ENCODE results near the gene CDC25C.
"Not testable (repeated sequence)": the region's sequence is repeated elsewhere in the genome, so short reads cannot be mapped to it uniquely, and the experiment has no call there.

Gene CDC25C

DNA sequence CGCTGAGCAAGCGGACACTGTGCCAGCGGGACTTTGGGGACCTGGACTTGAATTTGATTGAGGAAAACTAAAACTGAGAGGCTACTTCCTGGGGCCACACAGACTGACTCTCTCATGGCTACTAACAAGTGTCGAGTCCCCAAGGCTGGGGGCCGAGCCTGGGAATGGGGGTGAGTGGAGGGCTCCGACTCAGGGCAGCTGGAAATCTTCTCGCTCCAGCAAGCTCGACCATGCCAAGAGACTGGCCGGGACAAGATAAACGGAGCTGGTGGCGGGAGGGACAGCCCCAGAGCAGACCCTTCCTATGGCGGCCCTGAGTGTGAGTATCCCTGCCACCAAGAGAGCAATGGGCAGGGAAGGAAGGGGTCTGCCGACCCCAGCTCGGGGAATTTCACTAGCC is 15.3 kb upstream of the CDC25C start:
- DNase-seq (ENCODE audit: low read depth), result no peak

DNA sequence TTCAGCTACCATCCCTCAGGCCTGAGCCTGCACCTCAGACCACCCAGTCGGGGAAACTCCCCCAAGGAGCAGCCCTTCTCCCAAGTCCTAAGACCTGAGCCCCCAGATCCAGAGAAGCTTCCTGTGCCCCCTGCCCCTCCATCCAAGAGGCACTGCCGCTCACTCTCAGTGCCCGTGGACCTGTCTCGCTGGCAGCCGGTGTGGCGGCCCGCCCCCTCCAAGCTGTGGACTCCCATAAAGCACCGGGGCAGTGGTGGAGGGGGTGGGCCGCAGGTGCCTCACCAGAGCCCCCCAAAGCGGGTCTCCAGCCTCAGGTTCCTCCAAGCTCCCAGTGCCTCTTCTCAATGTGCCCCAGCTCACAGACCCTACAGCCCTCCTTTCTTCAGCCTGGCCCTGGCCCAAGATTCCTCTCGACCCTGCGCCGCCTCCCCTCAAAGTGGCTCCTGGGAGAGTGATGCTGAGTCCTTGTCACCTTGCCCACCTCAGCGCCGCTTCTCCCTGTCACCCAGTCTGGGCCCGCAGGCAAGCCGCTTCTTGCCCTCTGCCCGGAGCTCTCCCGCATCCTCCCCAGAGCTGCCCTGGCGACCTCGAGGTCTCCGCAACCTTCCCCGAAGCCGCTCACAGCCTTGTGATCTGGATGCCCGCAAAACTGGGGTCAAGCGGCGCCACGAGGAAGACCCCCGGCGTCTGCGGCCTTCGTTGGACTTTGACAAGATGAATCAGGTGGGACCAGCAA is 13.5 kb upstream of the CDC25C start:
- DNase-seq (ENCODE audit: low read depth), result no peak

DNA sequence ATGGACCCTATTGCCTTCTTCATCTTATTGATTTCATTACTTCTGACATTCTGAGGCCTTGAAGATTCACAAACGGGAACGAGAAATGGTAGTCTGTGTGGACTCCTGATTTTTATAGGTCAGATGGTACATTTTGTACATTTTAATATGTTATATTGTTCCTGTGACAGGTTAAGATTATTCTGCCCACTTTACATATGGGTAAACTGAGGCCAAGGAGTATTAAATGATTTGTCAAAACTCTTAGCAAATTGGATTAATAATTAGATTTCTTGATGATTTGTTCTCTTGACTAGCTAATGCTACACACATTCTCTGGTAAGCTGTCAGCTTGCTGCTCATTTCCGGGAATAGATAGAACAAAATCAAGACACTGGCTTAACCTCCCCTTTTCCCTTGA is 8.4 kb upstream of the CDC25C start:
- DNase-seq (ENCODE audit: low read depth), result no peak

DNA sequence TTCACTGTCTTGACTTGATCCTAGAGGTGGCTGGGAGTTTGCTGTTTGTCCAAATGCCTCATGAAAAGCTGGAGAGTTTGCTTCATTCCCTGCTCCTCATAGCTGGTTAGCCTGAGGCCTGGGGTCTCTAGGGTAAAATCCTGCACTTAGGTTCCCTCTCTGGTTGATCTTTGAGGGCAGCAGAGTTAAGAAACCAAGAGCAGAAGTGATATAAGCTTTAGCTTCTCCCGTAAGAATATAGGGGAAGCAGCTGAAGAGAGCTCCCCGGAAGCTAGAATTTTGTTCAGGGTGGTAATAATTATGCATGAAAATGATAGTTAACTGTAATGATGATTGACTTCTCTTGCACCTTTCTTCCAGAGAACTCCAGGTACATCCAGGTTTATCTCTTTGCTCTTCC is 7.9 kb upstream of the CDC25C start:
- no peak for DNase-seq (ENCODE audit: low read depth)

DNA sequence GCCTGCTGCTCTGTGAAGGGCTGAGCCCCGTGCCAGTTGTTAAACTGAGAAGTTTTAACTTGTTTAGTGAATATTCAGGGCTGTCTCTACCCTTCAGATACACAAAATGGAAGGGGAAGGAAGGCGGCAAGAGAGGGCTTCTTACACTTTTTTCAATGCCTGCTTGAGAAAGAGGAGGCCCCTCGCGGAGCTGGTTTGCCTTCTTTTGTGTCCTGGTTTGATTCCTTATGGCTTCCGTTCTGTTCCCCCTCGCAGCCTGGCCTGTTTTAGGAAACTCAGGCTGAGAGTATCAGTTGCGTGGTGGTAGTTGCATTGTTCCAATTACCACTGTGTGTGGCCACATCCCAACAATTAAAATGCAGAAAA is 7.5 kb upstream of the CDC25C start:
- no peak for DNase-seq (ENCODE audit: low read depth)

DNA sequence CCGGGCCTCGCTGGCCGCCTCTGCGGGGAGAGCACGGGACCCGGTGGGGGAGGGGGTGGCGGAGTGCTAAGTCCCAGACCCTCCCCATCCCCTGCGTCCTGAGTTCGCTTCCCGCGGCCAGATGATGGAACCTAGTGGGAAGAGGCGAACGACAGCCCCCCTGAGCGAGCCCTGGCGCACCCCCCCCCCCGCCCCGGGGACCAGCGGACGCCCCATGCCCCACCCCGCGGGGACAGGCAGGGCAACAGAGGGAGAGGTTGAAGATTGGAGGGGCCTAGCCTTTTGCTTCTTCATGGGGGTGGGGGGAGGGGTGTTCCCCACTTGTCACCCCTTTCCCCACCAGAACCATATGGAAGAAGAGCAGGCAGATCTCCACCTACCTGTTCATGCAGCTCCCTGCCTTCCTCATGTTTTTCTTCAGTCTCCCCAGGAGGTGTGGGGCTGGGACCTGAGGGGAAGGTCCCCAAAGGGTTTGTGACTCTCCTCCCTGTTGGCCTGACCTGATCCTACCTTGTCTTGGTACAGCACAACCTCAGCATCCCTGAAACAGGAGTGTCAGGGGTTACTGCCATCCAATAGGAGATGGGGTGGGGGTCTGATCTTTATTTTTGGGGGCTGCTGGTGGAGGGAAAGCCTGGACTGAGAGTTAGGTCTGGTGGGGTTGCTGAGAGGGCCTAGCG is 6.9 kb upstream of the CDC25C start:
- no peak for DNase-seq (ENCODE audit: low read depth)

DNA sequence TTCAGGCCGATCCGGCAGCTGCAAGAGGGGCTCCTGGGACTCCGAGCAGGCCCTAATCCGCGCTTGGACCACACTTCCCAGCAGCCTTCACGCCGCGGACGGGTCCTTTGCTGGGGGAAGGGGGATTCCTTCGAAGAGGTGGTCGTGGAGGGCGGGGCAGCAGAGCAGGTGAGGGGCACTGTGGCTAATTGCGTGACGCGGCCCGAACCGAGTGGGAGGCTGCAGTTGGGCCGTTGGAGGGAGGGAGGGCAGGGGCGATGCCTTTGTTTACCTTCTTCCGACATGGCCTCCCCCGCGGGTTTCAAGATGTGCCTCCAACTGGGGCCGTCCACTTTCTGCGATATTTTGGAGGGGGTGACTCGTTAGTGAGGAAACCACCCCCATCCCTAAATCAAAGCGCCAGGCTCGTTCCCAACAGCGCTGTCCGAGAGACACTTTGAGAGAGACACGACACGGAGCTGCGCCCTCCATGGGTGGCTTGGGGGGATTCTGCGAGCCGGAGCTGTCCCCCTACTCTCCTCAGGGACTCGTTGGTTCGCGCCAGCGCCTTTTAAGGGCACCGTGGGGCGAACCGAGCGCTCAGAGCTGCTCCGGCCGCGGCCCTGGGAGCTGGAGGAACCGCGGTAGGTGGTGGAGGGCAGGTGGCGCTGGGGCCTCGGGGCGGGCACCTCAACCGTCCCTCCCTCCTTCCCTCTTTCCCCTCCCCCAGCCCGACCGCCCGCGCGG is 6.2 kb upstream of the CDC25C start, which contains the start of gene FAM53C:
Gene FAM53C, plus strand, starts transcription at position 582 of the 726 bp plus-strand sequence. CDS start 3,070 bp downstream, outside the sequence.
- peak; percentile 90 for DNase-seq (ENCODE audit: low read depth)

DNA sequence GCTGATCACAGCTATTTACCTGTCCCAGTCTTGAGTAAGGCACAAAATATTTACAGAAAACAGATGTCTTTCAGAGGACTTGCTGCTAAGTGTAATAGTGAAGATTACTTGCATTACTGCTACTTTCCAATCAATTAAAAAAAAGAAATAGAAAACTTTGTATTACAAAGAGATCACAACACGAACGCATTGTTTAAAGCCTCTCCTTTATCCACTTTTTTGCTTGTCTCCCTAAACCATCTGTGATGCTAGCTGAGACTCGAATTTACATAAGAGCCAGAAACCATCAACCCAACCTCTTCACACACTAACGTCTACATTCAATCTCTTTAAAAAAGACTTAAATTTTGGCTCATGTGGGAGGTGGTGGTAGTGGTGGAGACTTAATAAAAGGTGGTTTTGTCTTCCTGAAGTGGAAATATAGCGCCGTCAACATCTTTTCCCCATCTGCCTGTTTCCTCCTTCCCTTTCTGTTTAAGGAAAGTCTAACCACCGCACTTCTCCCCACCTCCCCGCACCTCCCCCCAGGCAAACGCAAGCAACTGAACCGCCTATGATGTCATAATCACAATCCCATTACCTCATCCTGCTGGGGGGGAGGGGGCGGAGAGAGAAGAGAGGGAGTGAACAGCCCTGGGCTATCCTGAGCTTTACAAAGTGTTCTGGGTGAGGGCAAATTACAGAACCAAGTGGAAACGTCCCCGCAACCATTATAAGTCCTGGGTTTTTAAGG is 5.5 kb upstream of the CDC25C start:
- DNase-seq (ENCODE audit: low read depth), result no peak

DNA sequence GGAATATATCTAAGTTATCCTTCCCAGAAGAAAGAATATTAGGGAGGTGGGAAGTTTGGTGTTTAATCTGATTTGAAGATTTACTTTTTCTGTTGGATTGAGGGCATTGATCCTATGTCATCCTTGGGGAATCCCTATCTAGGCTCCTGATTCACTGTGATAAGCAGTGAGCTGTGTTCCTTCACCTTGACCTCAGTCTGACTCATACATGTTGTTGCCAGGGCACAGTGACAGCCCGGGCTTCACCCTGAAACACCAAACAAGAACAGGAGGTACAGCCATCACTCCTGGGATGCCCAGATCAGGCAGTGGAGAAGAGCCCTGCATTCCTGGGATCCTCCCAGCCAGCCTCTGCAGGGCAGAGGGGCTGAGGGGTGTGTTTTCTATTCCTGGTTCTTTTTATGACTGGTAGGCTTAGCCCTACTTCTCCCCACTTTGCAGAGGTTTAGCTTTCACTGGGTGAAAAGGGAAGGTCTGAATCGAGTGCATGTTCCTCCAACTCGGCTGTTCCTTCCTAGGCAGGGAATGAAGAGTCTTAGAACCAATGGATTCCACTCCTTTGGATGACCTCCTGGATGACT is 3.4 kb upstream of the CDC25C start:
- no peak for DNase-seq (ENCODE audit: low read depth)

DNA sequence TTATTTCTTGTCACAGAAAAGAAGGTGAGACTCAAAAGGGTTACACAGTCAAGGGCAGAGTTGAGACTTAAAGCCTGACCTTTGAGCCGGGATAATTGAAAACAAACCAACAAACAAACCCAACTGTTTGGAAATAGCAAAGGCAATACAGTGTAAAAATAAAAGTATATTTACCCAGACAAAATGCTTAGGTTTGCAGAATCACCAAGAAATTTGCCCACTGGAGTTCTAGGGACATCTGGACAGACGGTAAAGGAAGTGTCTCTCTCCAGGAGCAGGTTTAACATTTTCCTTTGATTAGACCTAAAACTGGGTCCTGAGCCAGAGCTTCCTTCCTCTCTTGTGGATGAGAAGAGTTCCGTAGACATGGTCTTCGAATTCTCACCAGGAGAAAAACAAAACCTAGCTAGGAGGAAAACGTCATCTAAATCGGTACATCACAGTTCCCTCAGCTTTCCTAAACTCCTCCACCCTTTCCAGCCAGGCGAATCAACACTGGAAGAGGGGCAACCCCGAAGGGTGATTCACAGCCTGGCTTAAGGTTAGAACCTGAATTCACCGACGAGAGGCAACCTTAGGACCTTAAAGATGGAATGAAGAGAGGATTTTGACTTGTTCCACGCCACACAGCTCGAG is 673 bp downstream of the CDC25C start:
- DNase-seq (ENCODE audit: low read depth), result no peak

DNA sequence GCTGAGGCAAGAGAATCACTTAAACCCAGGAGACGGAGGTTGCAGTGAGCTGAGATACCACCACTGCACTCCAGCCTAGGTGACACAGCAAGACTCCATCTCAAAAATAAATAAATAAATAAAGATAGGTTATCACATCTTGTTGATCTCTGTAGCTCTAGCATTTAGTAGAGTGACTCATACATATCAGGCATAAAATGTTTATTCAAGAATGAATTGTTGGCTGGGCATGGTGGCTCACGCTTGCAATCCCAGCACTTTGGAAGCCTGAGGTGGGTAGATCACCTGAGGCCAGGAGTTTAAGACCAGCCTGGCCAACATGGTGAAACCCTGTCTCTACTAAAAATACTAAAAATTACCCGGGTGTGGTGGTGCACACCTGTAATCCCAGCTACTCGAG is 13.4 kb downstream of the CDC25C start:
- not testable (repeated sequence) for DNase-seq (ENCODE audit: low read depth)

DNA sequence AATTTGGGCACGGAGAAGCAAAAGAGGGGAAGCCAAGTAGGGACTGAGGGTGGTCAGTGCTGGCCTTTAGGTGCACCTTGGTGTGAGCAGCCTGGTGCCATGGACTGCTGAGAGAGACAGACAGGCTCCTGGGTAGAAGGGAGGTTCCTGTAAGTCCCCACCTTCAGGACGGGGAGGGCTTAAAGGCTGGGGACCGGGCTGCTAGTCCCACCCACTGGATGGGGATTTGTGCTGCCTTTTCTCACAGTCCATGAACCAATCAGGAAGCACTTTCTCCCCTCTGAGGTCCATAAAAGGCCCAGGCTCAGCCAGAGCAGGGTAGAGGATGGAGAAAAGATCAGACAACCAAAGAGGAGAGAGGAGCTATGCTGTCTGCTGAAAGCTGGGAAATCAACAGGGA is 15.2 kb downstream of the CDC25C start:
- no peak for DNase-seq (ENCODE audit: low read depth)

DNA sequence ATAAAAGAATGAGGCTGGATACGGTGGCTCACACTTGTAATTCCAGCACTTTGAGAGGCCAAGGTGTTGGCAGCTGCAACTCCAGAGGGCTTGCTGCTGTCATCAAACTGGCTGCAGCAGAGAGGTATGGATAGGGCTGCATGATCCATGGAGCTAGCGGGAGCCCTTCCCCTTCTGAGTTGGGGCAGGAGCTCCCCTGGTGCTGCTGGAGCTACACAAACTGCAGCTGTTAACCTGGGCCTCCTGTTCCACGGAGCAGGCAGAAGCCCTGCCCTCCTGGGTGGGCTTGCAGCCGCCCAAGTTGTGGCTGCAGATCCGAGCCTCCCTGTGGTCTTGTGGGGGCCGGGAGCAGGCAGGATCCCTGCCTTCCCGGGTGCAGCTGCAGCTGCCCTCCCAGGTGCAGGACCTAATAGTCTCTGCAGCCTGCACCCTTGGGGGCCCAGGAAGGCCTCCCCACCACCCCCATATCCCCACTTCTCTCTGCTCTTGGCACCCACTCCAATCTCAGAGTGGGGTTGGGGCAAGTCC is 15.8 kb downstream of the CDC25C start:
- no peak for DNase-seq (ENCODE audit: low read depth)

DNA sequence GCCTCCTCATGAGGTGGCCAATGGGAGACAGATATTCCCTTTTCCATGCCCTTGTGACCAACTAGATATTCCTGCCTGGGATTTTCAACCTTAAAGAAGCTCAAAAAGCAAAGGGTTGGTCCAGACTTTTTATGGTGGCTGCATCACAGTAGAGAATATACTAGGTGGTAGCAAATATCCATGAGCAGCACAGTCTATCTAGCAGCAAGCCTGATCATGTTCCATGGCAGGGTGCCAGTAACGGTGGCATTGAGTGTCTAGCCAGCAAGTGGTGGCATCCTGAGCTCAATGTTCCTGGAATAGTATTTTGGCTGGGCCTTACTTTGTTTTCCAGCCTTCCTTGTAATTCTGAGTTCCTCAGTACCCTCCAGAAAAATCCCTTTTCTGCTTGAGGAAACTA is 25.8 kb downstream of the CDC25C start:
- DNase-seq (ENCODE audit: low read depth), result no peak

DNA sequence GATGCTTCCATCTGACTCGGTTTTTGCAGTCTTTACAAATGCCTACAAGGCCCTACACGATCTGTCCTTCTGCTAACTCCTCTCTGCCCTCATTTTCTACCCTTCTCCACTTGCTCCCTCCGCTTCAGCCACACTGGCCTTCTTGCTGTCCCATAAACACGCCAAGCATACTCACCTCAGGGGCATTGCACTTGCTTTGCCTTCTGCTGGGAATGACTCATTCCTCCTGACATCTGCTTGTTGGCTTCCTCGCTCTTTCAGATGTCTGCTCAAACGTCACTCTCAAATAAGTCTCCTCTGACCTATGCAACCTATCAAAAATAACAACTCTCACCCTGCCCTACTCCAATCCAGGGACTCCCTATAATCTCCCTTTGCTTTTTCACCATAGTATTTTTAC is 28.2 kb downstream of the CDC25C start:
- no peak for DNase-seq (ENCODE audit: low read depth)

DNA sequence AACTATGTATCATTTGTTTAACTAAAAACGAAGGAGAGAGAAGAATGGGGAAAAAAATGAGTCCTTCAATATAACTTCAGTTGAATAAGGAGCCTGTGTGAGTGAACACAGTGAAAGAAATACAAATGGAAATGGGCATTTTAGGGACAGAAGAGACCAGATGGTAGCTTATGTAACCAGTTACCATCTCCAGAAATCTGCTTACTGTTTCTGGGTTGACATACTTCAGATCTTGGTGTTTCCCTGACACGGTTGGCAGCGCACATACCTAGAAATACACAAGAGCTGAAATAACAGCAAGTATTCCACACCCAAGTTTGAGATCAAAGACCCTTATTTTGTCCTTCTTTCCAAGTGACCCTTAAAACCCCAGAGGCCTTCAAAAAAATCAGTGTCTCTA is 42.3 kb downstream of the CDC25C start:
- no peak for DNase-seq (ENCODE audit: low read depth)

DNA sequence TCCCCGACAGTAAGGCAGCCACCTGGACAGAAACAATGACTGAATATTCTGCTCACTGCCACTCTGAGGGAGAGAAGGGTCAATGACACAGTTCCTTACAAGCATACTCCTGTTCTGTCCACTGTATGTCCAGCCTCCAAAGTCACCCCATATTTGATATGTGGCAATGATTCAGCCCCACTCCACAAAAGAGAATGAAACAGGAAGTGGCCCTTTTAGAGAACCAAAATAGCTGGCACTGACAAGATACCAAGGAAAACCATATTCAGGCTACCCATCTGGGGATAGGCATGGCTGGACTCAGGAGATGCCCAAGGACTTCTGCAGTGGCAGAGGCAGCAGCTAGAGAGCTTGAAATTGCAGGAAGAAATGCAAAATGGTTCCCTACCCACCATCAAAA is 44.4 kb downstream of the CDC25C start:
- no peak for DNase-seq (ENCODE audit: low read depth)

DNA sequence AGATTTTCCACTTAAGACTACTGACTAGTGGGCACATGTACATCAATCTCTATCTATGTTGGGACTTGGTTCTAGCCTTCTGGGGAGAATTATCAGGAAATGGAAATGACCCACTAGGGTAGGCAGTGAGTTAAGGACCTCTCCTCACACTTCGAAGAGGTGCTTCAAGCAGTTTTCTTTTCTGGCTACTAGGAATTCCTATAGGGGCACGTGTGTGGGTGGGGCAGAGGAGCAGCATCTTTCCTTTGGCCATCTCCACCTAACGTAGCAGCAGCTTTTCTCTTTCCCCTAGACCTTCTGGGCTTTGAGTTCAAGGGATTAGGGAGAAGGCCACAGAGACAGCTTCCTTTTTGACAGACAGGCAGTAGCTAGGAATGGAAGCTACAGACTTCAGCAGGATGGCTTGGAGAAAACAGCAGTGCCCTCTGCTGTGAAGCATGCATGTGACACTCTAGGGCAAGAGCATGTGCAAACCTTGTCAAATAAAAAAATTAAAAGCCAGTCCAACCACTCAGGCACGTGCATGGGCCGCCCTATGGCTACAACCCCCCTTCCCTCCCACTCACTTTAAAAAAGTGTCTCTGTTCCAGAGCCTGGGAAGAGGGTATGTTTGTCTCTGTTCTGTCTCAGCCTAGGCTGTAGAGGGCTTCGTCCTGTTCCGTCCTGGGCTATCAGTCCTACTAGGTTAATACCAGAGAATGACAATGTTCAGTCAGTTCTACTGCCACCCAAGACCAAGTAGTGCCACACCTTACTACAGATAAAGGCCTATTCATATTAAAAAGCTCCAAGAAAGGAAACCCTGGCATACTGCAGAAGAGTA is 48.5 kb downstream of the CDC25C start:
- DNase-seq (ENCODE audit: low read depth), result no peak

DNA sequence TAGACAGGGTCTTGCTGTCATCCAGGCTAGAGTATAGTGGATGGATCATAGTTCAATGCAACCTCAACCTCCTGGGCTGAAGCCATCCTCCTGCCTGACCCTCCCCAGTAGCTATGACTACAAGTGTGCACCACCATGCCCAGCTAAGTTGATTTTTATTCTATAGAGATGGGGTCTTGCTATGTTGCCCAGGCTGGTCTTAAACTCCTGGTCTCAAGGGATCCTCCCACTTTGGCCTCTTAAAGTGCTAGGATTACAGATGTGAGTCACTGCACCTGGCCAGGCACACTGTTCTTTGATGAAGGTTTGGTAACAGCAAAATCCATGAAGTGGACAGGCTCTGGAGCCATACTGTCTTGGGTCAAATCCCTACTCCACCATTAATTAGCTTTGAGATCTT is 50.7 kb downstream of the CDC25C start:
- DNase-seq (ENCODE audit: low read depth), result no peak

DNA sequence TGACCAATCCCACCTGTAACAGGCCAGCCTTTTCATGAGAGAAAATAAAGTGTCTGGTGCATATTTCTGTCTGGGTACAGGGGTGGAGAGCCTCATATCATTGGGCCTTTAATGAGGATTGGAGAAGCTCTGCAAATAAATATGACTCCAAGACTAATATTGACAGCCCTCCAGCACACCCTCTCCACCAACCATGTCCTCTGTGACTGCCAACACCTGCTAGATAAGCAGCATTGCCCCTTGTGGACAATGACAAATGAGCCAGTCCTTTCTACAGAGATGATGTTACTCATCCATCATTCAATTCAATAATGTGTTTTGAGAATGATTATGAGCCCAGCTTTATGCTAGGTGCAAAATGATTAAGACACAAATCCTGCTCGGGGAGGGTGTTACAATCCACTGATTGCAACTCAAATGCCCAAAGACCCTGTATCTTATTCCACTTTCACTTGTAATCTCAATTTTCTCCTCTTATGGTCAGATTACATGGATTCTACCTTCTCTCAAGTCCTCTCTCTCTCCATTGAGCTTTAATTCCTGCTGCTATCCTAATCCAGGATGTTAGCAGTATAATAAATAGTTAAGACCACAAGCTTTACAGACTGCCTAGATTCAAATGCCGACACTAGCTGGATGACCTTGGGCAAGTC is 55.1 kb downstream of the CDC25C start:
- DNase-seq (ENCODE audit: low read depth), result no peak

Data from activated T-cell treated with anti-CD3 and anti-CD28 coated beads for 24 hours (primary cell).